Measurements from ENCODE around the gene ITPRIPL1.
A peak's percentile ranks its signal among the peaks of the same experiment; 100 is the strongest.

The ITPRIPL1 gene

GRCh38 chr2:96305979-96306308 lies 19.2 kb upstream of the ITPRIPL1 start:
- Histone ChIP-seq H3K9ac (ENCODE audit: low read length in 5 of 5) (peak overlapping the region; percentile 63 to 98 (median 88)), H3K27ac (ENCODE audit: low read depth, low read length) (peak overlapping the region; percentile 85), H3K9me3 (ENCODE audit: control insufficient read depth in 5 of 5, low read length in 5 of 5) (no peaks in the 10 kb centered on the region), H3K4me3 (ENCODE audit: low read depth in 1 of 5, low read length in 5 of 5) (peak overlapping the region; percentile 91 to 100 (median 96)), H3K4me1 (ENCODE audit: control insufficient read depth in 5 of 5, insufficient read depth in 5 of 5, low read length in 5 of 5) (peaks cover 3 to 27% (median 21%) of the 10 kb centered on the region in 5 donors), H3K36me3 (ENCODE audit: control insufficient read depth in 5 of 5, insufficient read depth in 5 of 5, low read length in 5 of 5) (peaks cover 11 to 31% (median 26%) of the 10 kb centered on the region in 5 donors), H3K27me3 (ENCODE audit: control insufficient read depth in 5 of 5, insufficient read depth in 4 of 5, low read length in 5 of 5) (no peaks in the 10 kb centered on the region)

- no peaks in the 10 kb centered on the region for H3K27me3 ChIP-seq (ENCODE audit: control insufficient read depth in 5 of 5, insufficient read depth in 4 of 5, low read length in 5 of 5)
- H3K4me3 ChIP-seq (ENCODE audit: low read depth in 1 of 5, low read length in 5 of 5) = peak overlapping the region; percentile 91 to 100 (median 96)
- peak overlapping the region; percentile 85 for H3K27ac ChIP-seq (ENCODE audit: low read depth, low read length)
- H3K9me3 ChIP-seq (ENCODE audit: control insufficient read depth in 5 of 5, low read length in 5 of 5) = no peaks in the 10 kb centered on the region
- peaks cover 11 to 26% (median 22%) of the 10 kb centered on the region in 5 donors for H3K36me3 ChIP-seq (ENCODE audit: control insufficient read depth in 5 of 5, insufficient read depth in 5 of 5, low read length in 5 of 5)
- peak overlapping the region in 1 of 5 donors; percentile 87 for H3K9ac ChIP-seq (ENCODE audit: low read length in 5 of 5)
- H3K4me1 ChIP-seq (ENCODE audit: control insufficient read depth in 5 of 5, insufficient read depth in 5 of 5, low read length in 5 of 5) = peaks cover 3 to 27% (median 21%) of the 10 kb centered on the region in 5 donors
Measured at GRCh38 chr2:96306370-96306769, 18.7 kb upstream of the ITPRIPL1 start.

- Histone ChIP-seq H3K4me1 (ENCODE audit: control insufficient read depth in 5 of 5, insufficient read depth in 5 of 5, low read length in 5 of 5) (peaks cover 3 to 24% (median 21%) of the 10 kb centered on the region in 5 donors), H3K9me3 (ENCODE audit: control insufficient read depth in 5 of 5, low read length in 5 of 5) (no peaks in the 10 kb centered on the region), H3K27me3 (ENCODE audit: control insufficient read depth in 5 of 5, insufficient read depth in 4 of 5, low read length in 5 of 5) (no peaks in the 10 kb centered on the region), H3K27ac (ENCODE audit: low read depth, low read length) (no peak overlapping the region), H3K36me3 (ENCODE audit: control insufficient read depth in 5 of 5, insufficient read depth in 5 of 5, low read length in 5 of 5) (peaks cover 1 to 7% (median 3%) of the 10 kb centered on the region in 5 donors), H3K4me3 (ENCODE audit: low read depth in 1 of 5, low read length in 5 of 5) (no peak overlapping the region), H3K9ac (ENCODE audit: low read length in 5 of 5) (no peak overlapping the region)
Measured at GRCh38 chr2:96308248-96308647, 16.9 kb upstream of the ITPRIPL1 start.

GRCh38 chr2:96315005-96315399 lies 10.1 kb upstream of the ITPRIPL1 start:
- no peaks in the 10 kb centered on the region for H3K27me3 ChIP-seq (ENCODE audit: control insufficient read depth in 5 of 5, insufficient read depth in 4 of 5, low read length in 5 of 5)
- H3K27ac ChIP-seq (ENCODE audit: low read depth, low read length) = peak overlapping the region; percentile 15
- H3K4me3 ChIP-seq (ENCODE audit: low read depth in 1 of 5, low read length in 5 of 5) = no peak overlapping the region
- no peaks in the 10 kb centered on the region for H3K9me3 ChIP-seq (ENCODE audit: control insufficient read depth in 5 of 5, low read length in 5 of 5)
- no peak overlapping the region for H3K9ac ChIP-seq (ENCODE audit: low read length in 5 of 5)
- H3K4me1 ChIP-seq (ENCODE audit: control insufficient read depth in 5 of 5, insufficient read depth in 5 of 5, low read length in 5 of 5) = peaks cover 0 to 25% (median 16%) of the 10 kb centered on the region in 5 donors
- H3K36me3 ChIP-seq (ENCODE audit: control insufficient read depth in 5 of 5, insufficient read depth in 5 of 5, low read length in 5 of 5) = no peaks in the 10 kb centered on the region

- Histone ChIP-seq H3K4me3 (ENCODE audit: low read depth in 1 of 5, low read length in 5 of 5) (no peak overlapping the region), H3K27me3 (ENCODE audit: control insufficient read depth in 5 of 5, insufficient read depth in 4 of 5, low read length in 5 of 5) (peaks cover 0 to 3% (median 0%) of the 10 kb centered on the region in 5 donors), H3K9ac (ENCODE audit: low read length in 5 of 5) (peak overlapping the region in 2 of 5 donors; percentile 22 to 37), H3K9me3 (ENCODE audit: control insufficient read depth in 5 of 5, low read length in 5 of 5) (no peaks in the 10 kb centered on the region), H3K4me1 (ENCODE audit: control insufficient read depth in 5 of 5, insufficient read depth in 5 of 5, low read length in 5 of 5) (peaks cover 0 to 30% (median 16%) of the 10 kb centered on the region in 5 donors), H3K27ac (ENCODE audit: low read depth, low read length) (peak overlapping the region; percentile 43), H3K36me3 (ENCODE audit: control insufficient read depth in 5 of 5, insufficient read depth in 5 of 5, low read length in 5 of 5) (no peaks in the 10 kb centered on the region)
Measured at GRCh38 chr2:96315400-96316071, 9.6 kb upstream of the ITPRIPL1 start.

GRCh38 chr2:96316999-96317398 lies 8.1 kb upstream of the ITPRIPL1 start:
- Histone ChIP-seq H3K9me3 (ENCODE audit: control insufficient read depth in 5 of 5, low read length in 5 of 5) (no peaks in the 10 kb centered on the region), H3K27ac (ENCODE audit: low read depth, low read length) (no peak overlapping the region), H3K27me3 (ENCODE audit: control insufficient read depth in 5 of 5, insufficient read depth in 4 of 5, low read length in 5 of 5) (peaks cover 2 to 10% (median 7%) of the 10 kb centered on the region in 5 donors), H3K4me3 (ENCODE audit: low read depth in 1 of 5, low read length in 5 of 5) (no peak overlapping the region), H3K4me1 (ENCODE audit: control insufficient read depth in 5 of 5, insufficient read depth in 5 of 5, low read length in 5 of 5) (peaks cover 1 to 44% (median 30%) of the 10 kb centered on the region in 5 donors), H3K9ac (ENCODE audit: low read length in 5 of 5) (no peak overlapping the region), H3K36me3 (ENCODE audit: control insufficient read depth in 5 of 5, insufficient read depth in 5 of 5, low read length in 5 of 5) (no peaks in the 10 kb centered on the region)

- no peak overlapping the region for H3K4me3 ChIP-seq (ENCODE audit: low read depth in 1 of 5, low read length in 5 of 5)
- no peaks in the 10 kb centered on the region for H3K36me3 ChIP-seq (ENCODE audit: control insufficient read depth in 5 of 5, insufficient read depth in 5 of 5, low read length in 5 of 5)
- H3K27me3 ChIP-seq (ENCODE audit: control insufficient read depth in 5 of 5, insufficient read depth in 4 of 5, low read length in 5 of 5) = peaks cover 2 to 12% (median 9%) of the 10 kb centered on the region in 5 donors
- no peak overlapping the region for H3K9ac ChIP-seq (ENCODE audit: low read length in 5 of 5)
- no peak overlapping the region for H3K27ac ChIP-seq (ENCODE audit: low read depth, low read length)
- peaks cover 3 to 48% (median 32%) of the 10 kb centered on the region in 5 donors for H3K4me1 ChIP-seq (ENCODE audit: control insufficient read depth in 5 of 5, insufficient read depth in 5 of 5, low read length in 5 of 5)
- H3K9me3 ChIP-seq (ENCODE audit: control insufficient read depth in 5 of 5, low read length in 5 of 5) = no peaks in the 10 kb centered on the region
Measured at GRCh38 chr2:96317584-96317997, 7.5 kb upstream of the ITPRIPL1 start.

- Histone ChIP-seq H3K9ac (ENCODE audit: low read length in 5 of 5) (no peak overlapping the region), H3K27ac (ENCODE audit: low read depth, low read length) (no peak overlapping the region), H3K27me3 (ENCODE audit: control insufficient read depth in 5 of 5, insufficient read depth in 4 of 5, low read length in 5 of 5) (peaks cover 7 to 15% (median 9%) of the 10 kb centered on the region in 5 donors), H3K36me3 (ENCODE audit: control insufficient read depth in 5 of 5, insufficient read depth in 5 of 5, low read length in 5 of 5) (no peaks in the 10 kb centered on the region), H3K4me3 (ENCODE audit: low read depth in 1 of 5, low read length in 5 of 5) (no peak overlapping the region), H3K9me3 (ENCODE audit: control insufficient read depth in 5 of 5, low read length in 5 of 5) (no peaks in the 10 kb centered on the region), H3K4me1 (ENCODE audit: control insufficient read depth in 5 of 5, insufficient read depth in 5 of 5, low read length in 5 of 5) (peaks cover 3 to 48% (median 29%) of the 10 kb centered on the region in 5 donors)
Measured at GRCh38 chr2:96318723-96319122, 6.4 kb upstream of the ITPRIPL1 start.

GRCh38 chr2:96319396-96319795 lies 5.7 kb upstream of the ITPRIPL1 start:
- no peaks in the 10 kb centered on the region for H3K9me3 ChIP-seq (ENCODE audit: control insufficient read depth in 5 of 5, low read length in 5 of 5)
- no peaks in the 10 kb centered on the region for H3K36me3 ChIP-seq (ENCODE audit: control insufficient read depth in 5 of 5, insufficient read depth in 5 of 5, low read length in 5 of 5)
- no peak overlapping the region for H3K27ac ChIP-seq (ENCODE audit: low read depth, low read length)
- H3K27me3 ChIP-seq (ENCODE audit: control insufficient read depth in 5 of 5, insufficient read depth in 4 of 5, low read length in 5 of 5) = peaks cover 7 to 15% (median 9%) of the 10 kb centered on the region in 5 donors
- H3K4me3 ChIP-seq (ENCODE audit: low read depth in 1 of 5, low read length in 5 of 5) = no peak overlapping the region
- H3K4me1 ChIP-seq (ENCODE audit: control insufficient read depth in 5 of 5, insufficient read depth in 5 of 5, low read length in 5 of 5) = peaks cover 3 to 48% (median 25%) of the 10 kb centered on the region in 5 donors
- no peak overlapping the region for H3K9ac ChIP-seq (ENCODE audit: low read length in 5 of 5)

- Histone ChIP-seq H3K27ac (ENCODE audit: low read depth, low read length) (no peak overlapping the region), H3K36me3 (ENCODE audit: control insufficient read depth in 5 of 5, insufficient read depth in 5 of 5, low read length in 5 of 5) (no peaks in the 10 kb centered on the region), H3K27me3 (ENCODE audit: control insufficient read depth in 5 of 5, insufficient read depth in 4 of 5, low read length in 5 of 5) (peaks cover 7 to 17% (median 12%) of the 10 kb centered on the region in 5 donors), H3K9me3 (ENCODE audit: control insufficient read depth in 5 of 5, low read length in 5 of 5) (no peaks in the 10 kb centered on the region), H3K4me3 (ENCODE audit: low read depth in 1 of 5, low read length in 5 of 5) (peak overlapping the region in 3 of 5 donors; percentile 74 to 84 (median 80)), H3K9ac (ENCODE audit: low read length in 5 of 5) (peak overlapping the region in 1 of 5 donors; percentile 81), H3K4me1 (ENCODE audit: control insufficient read depth in 5 of 5, insufficient read depth in 5 of 5, low read length in 5 of 5) (peaks cover 3 to 51% (median 32%) of the 10 kb centered on the region in 5 donors)
Measured at GRCh38 chr2:96320326-96320725, 4.8 kb upstream of the ITPRIPL1 start.

Data from subcutaneous abdominal adipose tissue (tissue), 5 donors.